Ascending aorta (tissue), 2 donors: ENCODE measurements around the gene TSHZ3. TPM values are rescaled to one million over a fixed set of nuclear protein-coding genes. Genes with fewer than 3 reads are reported as not detected.

Source experiments
- DNase-seq, 2 donors: peaks; one replicate each; pipeline ENCODE4 v3.0.0-alpha.2; 2019; ENCODE audit warnings: low spot score in 2 of 2
- H3K27ac ChIP-seq, 2 donors: fragments of 200-600 bp; sonication (generic); one replicate each; pipeline ENCODE4 v1.5.1; 2016 to 2017; ENCODE audit warnings: mild to moderate bottlenecking in 1 of 2
- H3K27me3 ChIP-seq: fragments of 200-600 bp; sonication (generic); one replicate; pipeline ENCODE4 v1.5.1; 2017
- H3K36me3 ChIP-seq, 2 donors: fragments of 200-600 bp; sonication (generic); one replicate each; pipeline ENCODE4 v1.5.1; 2016
- H3K4me1 ChIP-seq, 2 donors: fragments of 200-600 bp; sonication (generic); one replicate each; pipeline ENCODE4 v1.5.1; 2016 to 2017; ENCODE audit warnings: mild to moderate bottlenecking in 1 of 2
- H3K4me3 ChIP-seq, 2 donors: fragments of 200-600 bp; sonication (generic); one replicate each; pipeline ENCODE4 v1.5.1; 2016 to 2017; ENCODE audit warnings: mild to moderate bottlenecking in 1 of 2
- H3K9me3 ChIP-seq, 2 donors: fragments of 200-600 bp; sonication (generic); one replicate each; pipeline ENCODE4 v1.5.1; 2016
- intact Hi-C: fragments of 100-400 bp; cut with DNase I; formaldehyde crosslinking; loops from one replicate; pipeline ENCODE4 v1.15.1; 2023
- total RNA-seq: library from RNA; depleted of rRNA; stranded (reverse); fragments of >200 nt; gene quantifications from one replicate; pipeline ENCODE4 v1.1.0, GENCODE V29; 2016
- TF ChIP-seq, protein P1 (sequence below), 3 experiments: fragments of 200-600 bp in 2 of 3; fragments of 450-650 bp in 1 of 3; sonication (generic) in 2 of 3; IDR thresholded peaks; one replicate each; pipeline ENCODE4 v1.5.1; 2016 to 2019; ENCODE audit warnings: antibody characterized with exemption in 3 of 3, mild to moderate bottlenecking in 1 of 3, moderate library complexity in 1 of 3

TSHZ3 gene
- total RNA-seq, 1 donor from 2014 or later: 9.9 TPM

DNA sequence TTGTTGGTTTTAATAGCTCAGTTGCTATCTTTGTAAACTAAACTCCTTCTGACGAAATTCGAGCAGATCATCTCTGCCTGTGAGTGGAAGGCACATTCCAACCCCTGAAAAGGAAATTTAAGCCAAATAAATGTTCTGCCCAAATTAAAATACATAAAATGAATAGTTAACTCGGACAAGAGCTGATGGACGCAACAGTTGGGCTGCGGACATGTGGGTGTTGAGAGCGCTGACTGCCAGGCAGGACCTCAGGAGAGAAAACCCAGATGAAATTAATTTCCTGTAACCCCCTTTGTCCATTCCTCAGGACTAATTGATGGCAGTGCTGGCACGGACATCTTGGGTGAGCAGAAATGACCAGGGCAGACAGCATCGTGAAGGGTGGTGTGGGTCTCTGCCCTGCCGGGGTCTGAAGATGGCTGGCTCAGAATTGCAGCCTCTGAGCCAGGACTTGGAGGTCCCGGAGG, 86.5 kb downstream of the TSHZ3 start:
- TF ChIP-seq, protein P1, sequence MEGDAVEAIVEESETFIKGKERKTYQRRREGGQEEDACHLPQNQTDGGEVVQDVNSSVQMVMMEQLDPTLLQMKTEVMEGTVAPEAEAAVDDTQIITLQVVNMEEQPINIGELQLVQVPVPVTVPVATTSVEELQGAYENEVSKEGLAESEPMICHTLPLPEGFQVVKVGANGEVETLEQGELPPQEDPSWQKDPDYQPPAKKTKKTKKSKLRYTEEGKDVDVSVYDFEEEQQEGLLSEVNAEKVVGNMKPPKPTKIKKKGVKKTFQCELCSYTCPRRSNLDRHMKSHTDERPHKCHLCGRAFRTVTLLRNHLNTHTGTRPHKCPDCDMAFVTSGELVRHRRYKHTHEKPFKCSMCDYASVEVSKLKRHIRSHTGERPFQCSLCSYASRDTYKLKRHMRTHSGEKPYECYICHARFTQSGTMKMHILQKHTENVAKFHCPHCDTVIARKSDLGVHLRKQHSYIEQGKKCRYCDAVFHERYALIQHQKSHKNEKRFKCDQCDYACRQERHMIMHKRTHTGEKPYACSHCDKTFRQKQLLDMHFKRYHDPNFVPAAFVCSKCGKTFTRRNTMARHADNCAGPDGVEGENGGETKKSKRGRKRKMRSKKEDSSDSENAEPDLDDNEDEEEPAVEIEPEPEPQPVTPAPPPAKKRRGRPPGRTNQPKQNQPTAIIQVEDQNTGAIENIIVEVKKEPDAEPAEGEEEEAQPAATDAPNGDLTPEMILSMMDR (IDR thresholded peaks at IDR 0.05): no peak
- no peak for DNase-seq
- Histone ChIP-seq H3K27me3 (no peaks in the 10 kb centered on the region), H3K27ac (no peak overlapping the region), H3K36me3 (no peaks in the 10 kb centered on the region), H3K9me3 (no peaks in the 10 kb centered on the region), H3K4me3 (no peak overlapping the region), H3K4me1 (no peaks in the 10 kb centered on the region)
- intact Hi-C loops: no loop called here

GRCh38 chr19:31261603-31262212, 87.5 kb downstream of the TSHZ3 start:
- H3K4me3 ChIP-seq: no peak overlapping the region
- no peaks in the 10 kb centered on the region for H3K27me3 ChIP-seq
- intact Hi-C loops: no loop called here
- TF ChIP-seq, protein P1 (IDR thresholded peaks at IDR 0.05): no peak
- no peaks in the 10 kb centered on the region for H3K36me3 ChIP-seq
- no peak for DNase-seq
- H3K27ac ChIP-seq: no peak overlapping the region
- no peaks in the 10 kb centered on the region for H3K4me1 ChIP-seq
- no peaks in the 10 kb centered on the region for H3K9me3 ChIP-seq

DNA sequence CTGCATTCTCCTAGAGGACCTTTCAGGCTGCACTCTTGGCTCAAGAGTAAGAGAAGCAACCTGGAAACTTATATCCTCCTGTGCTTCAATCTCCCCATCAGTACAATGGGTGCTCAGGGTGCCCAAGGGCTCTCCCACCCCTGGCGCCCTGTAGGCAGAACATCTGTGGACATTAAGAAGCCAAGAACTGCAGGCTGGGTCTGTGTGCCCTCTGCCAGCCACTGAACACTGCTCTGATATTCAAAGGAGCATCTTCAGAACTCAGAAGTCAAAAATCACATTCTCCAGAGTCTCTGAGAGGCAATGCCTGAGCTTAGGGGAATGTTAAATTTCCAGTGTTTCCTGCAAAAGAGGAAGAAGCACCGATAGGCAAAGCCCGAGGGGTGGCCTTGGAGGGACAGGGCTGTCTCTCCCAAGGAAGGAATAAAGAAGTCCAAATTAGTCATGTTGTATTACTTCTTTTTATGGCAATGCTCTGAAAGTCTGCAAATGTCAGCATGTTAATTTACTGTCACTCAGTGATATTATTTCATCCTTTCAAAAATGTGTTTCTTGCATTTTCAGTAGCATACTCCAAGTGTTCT, 88.1 kb downstream of the TSHZ3 start:
- Histone ChIP-seq H3K36me3 (no peaks in the 10 kb centered on the region), H3K9me3 (no peaks in the 10 kb centered on the region), H3K27me3 (no peaks in the 10 kb centered on the region), H3K4me1 (no peaks in the 10 kb centered on the region), H3K27ac (no peak overlapping the region), H3K4me3 (no peak overlapping the region)
- intact Hi-C loops: no loop called here
- TF ChIP-seq, protein P1 (IDR thresholded peaks at IDR 0.05): no peak
- DNase-seq: no peak

- intact Hi-C loops: no loop called here
- no peak for DNase-seq
- no peak overlapping the region for H3K27ac ChIP-seq
- no peak overlapping the region for H3K4me3 ChIP-seq
- H3K27me3 ChIP-seq: no peaks in the 10 kb centered on the region
- H3K4me1 ChIP-seq: no peaks in the 10 kb centered on the region
- TF ChIP-seq, protein P1 (IDR thresholded peaks at IDR 0.05): no peak
- no peaks in the 10 kb centered on the region for H3K9me3 ChIP-seq
- H3K36me3 ChIP-seq: no peaks in the 10 kb centered on the region
These were observed 88.9 kb downstream of the TSHZ3 start for GRCh38 chr19:31260171-31260933.

DNA sequence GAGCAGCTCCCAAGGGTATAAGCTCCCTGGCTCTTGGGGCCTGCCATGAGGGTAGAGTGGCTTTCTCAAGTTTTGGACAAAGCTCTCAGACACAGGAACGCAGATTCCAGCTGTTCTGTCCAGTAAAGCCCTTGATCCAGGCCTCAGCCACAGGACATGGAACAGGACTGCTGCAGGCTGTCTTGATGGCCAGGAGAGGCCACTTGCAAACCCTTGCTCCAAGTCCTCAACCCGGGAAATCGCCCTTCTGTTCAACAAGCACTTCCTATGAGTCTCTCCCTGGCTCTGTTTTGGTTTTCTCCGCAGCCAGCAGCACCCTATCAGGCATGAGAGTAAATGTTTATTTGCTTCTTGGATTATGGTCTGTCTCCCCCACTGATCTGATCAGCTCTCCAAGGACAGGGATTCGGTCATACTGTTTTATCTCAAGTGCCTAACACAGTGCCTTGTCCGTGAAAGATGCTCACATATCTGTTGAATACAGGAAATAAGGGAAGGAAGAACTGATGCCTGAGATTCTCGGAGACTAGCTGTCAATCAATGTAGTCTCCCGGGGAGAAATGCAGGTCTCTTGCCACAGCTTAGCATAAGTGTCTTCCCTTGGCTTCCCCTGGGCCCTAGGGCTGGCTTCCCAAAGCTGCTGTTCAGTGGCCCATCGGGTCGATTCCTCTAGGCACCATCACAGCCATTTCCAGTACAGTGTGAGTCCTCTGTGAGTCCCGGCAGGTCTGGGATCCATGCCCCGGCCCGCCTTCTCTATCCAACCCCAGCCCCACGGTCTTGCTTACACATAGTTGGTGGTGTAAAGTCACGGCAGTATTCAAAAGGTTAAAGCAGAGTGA, 90.8 kb downstream of the TSHZ3 start:
- Histone ChIP-seq H3K27me3 (no peaks in the 10 kb centered on the region), H3K36me3 (no peaks in the 10 kb centered on the region), H3K4me3 (no peak overlapping the region), H3K9me3 (no peaks in the 10 kb centered on the region), H3K4me1 (no peaks in the 10 kb centered on the region), H3K27ac (no peak overlapping the region)
- DNase-seq: no peak
- TF ChIP-seq, protein P1 (IDR thresholded peaks at IDR 0.05): no peak
- intact Hi-C loops: no loop called here
